ENCODE data around the gene RTEL1.

Gene RTEL1

GRCh38 chr20:63687419-63688178 lies 29.5 kb downstream of the RTEL1 start:
- no peak for DNase-seq (ENCODE audit: low read depth)

GRCh38 chr20:63688228-63689045 lies 30.3 kb downstream of the RTEL1 start:
- DNase-seq (ENCODE audit: low read depth): no peak

GRCh38 chr20:63689046-63690002 lies 31.2 kb downstream of the RTEL1 start:
- DNase-seq (ENCODE audit: low read depth): no peak

- no peak for DNase-seq (ENCODE audit: low read depth)
Observed at GRCh38 chr20:63690003-63690897, 32.1 kb downstream of the RTEL1 start.

GRCh38 chr20:63690898-63691710 lies 33.0 kb downstream of the RTEL1 start:
- no peak for DNase-seq (ENCODE audit: low read depth)

GRCh38 chr20:63691711-63692435 lies 33.8 kb downstream of the RTEL1 start:
- DNase-seq (ENCODE audit: low read depth): no peak

- no peak for DNase-seq (ENCODE audit: low read depth)
Observed at GRCh38 chr20:63692436-63693082, 34.4 kb downstream of the RTEL1 start.

GRCh38 chr20:63693083-63693732 lies 35.1 kb downstream of the RTEL1 start:
- DNase-seq (ENCODE audit: low read depth): no peak

GRCh38 chr20:63693733-63694583 lies 35.8 kb downstream of the RTEL1 start:
- no peak for DNase-seq (ENCODE audit: low read depth)

GRCh38 chr20:63694584-63695423 lies 36.7 kb downstream of the RTEL1 start:
- DNase-seq (ENCODE audit: low read depth): no peak

- no peak for DNase-seq (ENCODE audit: low read depth)
Observed at GRCh38 chr20:63695424-63696305, 37.6 kb downstream of the RTEL1 start.

GRCh38 chr20:63696306-63696627 lies 38.2 kb downstream of the RTEL1 start:
- no peak for DNase-seq (ENCODE audit: low read depth)

- DNase-seq (ENCODE audit: low read depth): no peak
Observed at GRCh38 chr20:63696628-63697356, 38.7 kb downstream of the RTEL1 start, which contains the start of gene TNFRSF6B. Gene TNFRSF6B, plus strand, starts transcription at chr20:63696652. Its CDS starts 116 bp downstream, at chr20:63696768.

GRCh38 chr20:63697357-63697867 lies 39.3 kb downstream of the RTEL1 start:
- DNase-seq (ENCODE audit: low read depth): no peak

Data from stimulated activated CD8-positive, alpha-beta memory T cell treated with anti-CD3 and anti-CD28 coated beads, Interleukin-4, amount 100 ng/mL, for 24 hours (primary cell).